Skeletal muscle cell (primary cell): ENCODE results near the gene LARP4B.

ENCODE experiments used
- DNase-seq: peaks from one replicate; pipeline ENCODE4 v3.0.0-alpha.2; 2010; ENCODE audit warnings: low read depth
- H3K4me3 ChIP-seq: 2 replicates; pipeline ENCODE4 v1.5.1; 2011; ENCODE audit warnings: low read depth, mild to moderate bottlenecking, control low read depth, low read length, moderate library complexity

The LARP4B gene

GRCh38 chr10:815338-816090, 116.0 kb downstream of the LARP4B start:
- H3K4me3 ChIP-seq, result no peak overlapping the region
- DNase-seq, result no peak

GRCh38 chr10:814536-815302, 116.8 kb downstream of the LARP4B start:
- H3K4me3 ChIP-seq, result no peak overlapping the region
- no peak for DNase-seq

DNA sequence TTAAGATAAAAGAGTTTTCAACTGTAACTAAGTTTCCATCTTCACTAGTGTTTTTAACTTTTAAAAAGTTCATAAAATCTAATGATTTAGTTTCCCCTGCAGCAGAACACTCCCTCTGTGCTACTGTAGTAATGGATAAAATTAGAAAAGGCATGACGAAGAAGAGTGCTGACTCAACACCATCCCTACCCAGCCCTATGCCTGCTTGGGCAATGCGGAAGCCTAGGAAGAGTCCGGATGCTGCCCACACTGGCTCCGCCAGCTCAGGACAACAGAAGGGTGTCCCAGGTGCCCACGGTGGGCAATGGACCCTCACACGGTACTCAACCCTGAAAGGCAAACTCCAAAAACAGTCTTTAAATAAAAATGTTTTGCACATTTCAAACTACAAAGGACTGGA, 118.2 kb downstream of the LARP4B start:
- no peak for DNase-seq
- H3K4me3 ChIP-seq, result no peak overlapping the region

DNA sequence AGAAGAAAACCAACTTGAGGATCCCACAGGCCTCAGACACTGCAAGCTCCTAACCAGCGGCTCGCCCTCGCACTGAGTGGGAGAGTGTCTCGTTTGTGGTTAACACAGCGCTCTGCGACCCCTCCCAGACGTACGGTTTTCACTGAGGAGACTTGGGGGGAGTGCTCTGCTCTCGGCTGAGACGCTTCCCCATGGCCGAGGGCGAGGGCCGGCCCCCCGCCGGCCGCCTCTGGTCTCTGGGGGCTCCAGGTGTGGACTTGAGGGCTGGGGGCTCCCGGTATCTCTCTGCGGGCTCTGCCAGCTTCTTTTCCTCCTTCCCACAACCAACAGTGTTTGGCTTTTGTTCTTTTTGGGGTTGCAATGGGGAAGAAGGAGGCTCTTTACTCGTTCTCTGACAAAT, 118.7 kb downstream of the LARP4B start:
- DNase-seq, result no peak
- no peak overlapping the region for H3K4me3 ChIP-seq

GRCh38 chr10:811379-812175, 119.9 kb downstream of the LARP4B start:
- DNase-seq, result no peak
- no peak overlapping the region for H3K4me3 ChIP-seq

DNA sequence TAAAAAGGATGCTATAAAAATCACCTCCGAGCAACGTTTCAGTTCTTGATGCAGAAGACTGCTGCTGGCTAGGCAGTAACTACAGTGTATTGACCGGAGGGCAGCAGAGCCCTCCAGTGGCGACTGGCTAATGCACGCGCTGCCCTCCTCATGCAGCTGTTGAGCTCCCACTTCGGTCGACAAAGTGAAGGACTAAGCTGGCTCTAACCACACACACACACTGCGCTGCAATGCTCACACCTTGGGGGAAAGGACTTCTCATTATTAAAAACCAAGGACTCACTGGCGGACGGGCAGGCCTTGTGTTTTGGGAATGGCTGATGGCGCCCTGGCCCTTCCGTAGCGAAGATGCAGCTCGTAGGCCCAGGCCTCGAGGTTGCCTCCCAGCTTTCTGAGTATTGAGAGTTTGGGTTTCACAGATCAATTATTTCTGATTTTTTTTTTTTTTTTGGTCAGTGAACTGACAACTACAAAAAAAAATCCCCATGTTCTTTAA, 121.1 kb downstream of the LARP4B start:
- no peak for DNase-seq
- H3K4me3 ChIP-seq, result no peak overlapping the region

GRCh38 chr10:809671-810350, 121.7 kb downstream of the LARP4B start:
- H3K4me3 ChIP-seq, result no peak overlapping the region
- no peak for DNase-seq

GRCh38 chr10:807958-808353, 123.5 kb downstream of the LARP4B start:
- DNase-seq, result no peak
- no peak overlapping the region for H3K4me3 ChIP-seq

- DNase-seq, result no peak
- no peak overlapping the region for H3K4me3 ChIP-seq
Measured at GRCh38 chr10:807163-807957, 124.1 kb downstream of the LARP4B start.

GRCh38 chr10:806451-807162, 124.9 kb downstream of the LARP4B start:
- H3K4me3 ChIP-seq, result no peak overlapping the region
- DNase-seq, result no peak

- no peak overlapping the region for H3K4me3 ChIP-seq
- no peak for DNase-seq
Measured at GRCh38 chr10:805620-806305, 125.7 kb downstream of the LARP4B start.

- H3K4me3 ChIP-seq, result no peak overlapping the region
- no peak for DNase-seq
Measured at GRCh38 chr10:804787-805619, 126.5 kb downstream of the LARP4B start.

- no peak for DNase-seq
- no peak overlapping the region for H3K4me3 ChIP-seq
Measured at GRCh38 chr10:804191-804781, 127.2 kb downstream of the LARP4B start.

DNA sequence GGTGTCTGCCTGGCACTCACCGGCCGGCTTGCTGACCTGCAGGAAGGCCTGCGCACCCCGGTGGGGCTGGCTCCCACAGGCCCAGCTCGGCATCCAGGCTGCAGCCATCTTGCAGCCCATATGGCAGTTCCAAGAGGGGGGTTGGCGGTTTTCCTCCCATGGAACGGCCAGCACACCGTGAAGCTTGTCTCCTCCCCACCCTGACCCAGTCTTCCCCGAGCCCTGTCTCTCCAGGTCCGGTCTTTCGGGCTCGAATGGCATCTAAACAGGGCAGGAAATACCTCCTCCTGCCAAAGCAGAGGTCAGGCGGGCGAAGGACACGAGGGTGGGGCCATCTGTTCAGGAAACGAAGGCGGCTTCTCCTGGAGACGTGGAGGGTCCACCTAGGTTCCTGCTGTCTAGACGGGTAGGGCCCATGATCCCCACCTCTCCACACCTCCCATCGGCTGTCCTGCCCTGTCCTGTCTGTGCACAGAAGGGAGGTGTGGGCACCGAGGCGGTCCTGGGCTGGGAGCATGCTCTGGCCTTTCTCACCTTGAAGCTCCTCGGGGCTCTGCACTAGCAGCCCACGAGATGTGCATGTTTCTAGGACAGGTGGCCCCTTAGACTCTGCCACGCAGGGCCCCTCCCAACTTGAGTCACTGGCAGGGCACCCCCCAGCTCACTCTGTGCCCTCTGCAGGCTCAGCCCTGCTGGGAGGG, 128.3 kb downstream of the LARP4B start:
- no peak for DNase-seq
- no peak overlapping the region for H3K4me3 ChIP-seq

DNA sequence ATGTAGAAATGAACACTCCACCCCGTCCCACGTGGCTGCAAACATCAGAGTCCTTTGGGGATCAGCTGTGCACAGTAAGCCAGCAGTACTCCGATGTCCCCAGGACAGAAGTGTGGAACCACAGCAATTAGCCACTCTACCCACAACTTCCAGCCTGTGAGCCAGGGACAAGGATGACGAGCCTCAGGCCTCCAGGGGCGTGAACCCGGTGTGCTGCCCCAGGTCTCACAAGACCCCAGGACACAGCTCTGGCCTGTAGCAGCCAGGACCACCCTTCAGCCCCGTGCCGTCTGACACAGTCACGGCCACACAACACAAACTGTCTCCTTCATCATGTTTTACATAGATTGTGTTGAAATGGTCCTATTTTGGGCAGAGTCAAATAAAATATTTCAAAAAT, 129.0 kb downstream of the LARP4B start:
- no peak overlapping the region for H3K4me3 ChIP-seq
- no peak for DNase-seq

GRCh38 chr10:797179-797578, 134.3 kb downstream of the LARP4B start:
- H3K4me3 ChIP-seq, result no peak overlapping the region
- no peak for DNase-seq
